Measurements from ENCODE around the gene DNM3.

DNM3 gene

GRCh38 chr1:172339842-172340241 is 498.5 kb downstream of the DNM3 start:
- H3K4me3 ChIP-seq (replicated peaks; ENCODE audit: low read depth, low read length) = no peak overlapping the region
- DNase-seq (ENCODE audit: low read depth) = no peak
- no peak for TF ChIP-seq CTCF (IDR thresholded peaks at IDR 0.05; ENCODE audit: low read length, missing control alignments)

- H3K4me3 ChIP-seq (replicated peaks; ENCODE audit: low read depth, low read length) = no peak overlapping the region
- no peak for DNase-seq (ENCODE audit: low read depth)
- TF ChIP-seq CTCF (IDR thresholded peaks at IDR 0.05; ENCODE audit: low read length, missing control alignments) = no peak
These were observed 499.2 kb downstream of the DNM3 start for GRCh38 chr1:172340520-172340919.

GRCh38 chr1:172341697-172342096 is 500.4 kb downstream of the DNM3 start:
- no peak for TF ChIP-seq CTCF (IDR thresholded peaks at IDR 0.05; ENCODE audit: low read length, missing control alignments)
- H3K4me3 ChIP-seq (replicated peaks; ENCODE audit: low read depth, low read length) = no peak overlapping the region
- no peak for DNase-seq (ENCODE audit: low read depth)

GRCh38 chr1:172342584-172343239 is 501.4 kb downstream of the DNM3 start:
- no peak overlapping the region for H3K4me3 ChIP-seq (replicated peaks; ENCODE audit: low read depth, low read length)
- TF ChIP-seq CTCF (IDR thresholded peaks at IDR 0.05; ENCODE audit: low read length, missing control alignments) = no peak
- no peak for DNase-seq (ENCODE audit: low read depth)

GRCh38 chr1:172343240-172344160 is 502.2 kb downstream of the DNM3 start:
- peak; percentile 86 for DNase-seq (ENCODE audit: low read depth)
- no peak for TF ChIP-seq CTCF (IDR thresholded peaks at IDR 0.05; ENCODE audit: low read length, missing control alignments)
- peak overlapping the region; percentile 6 for H3K4me3 ChIP-seq (replicated peaks; ENCODE audit: low read depth, low read length)

- DNase-seq (ENCODE audit: low read depth) = no peak
- no peak overlapping the region for H3K4me3 ChIP-seq (replicated peaks; ENCODE audit: low read depth, low read length)
- TF ChIP-seq CTCF (IDR thresholded peaks at IDR 0.05; ENCODE audit: low read length, missing control alignments) = no peak
These were observed 503.1 kb downstream of the DNM3 start for GRCh38 chr1:172344444-172344843.
